GM18870 (cell line): ENCODE data around the gene FITM1.

Experiments
- ATAC-seq: cut with Tn5 transposase; IDR thresholded peaks from one replicate; pipeline ENCODE4 v1.9.1; 2021; ENCODE audit warnings: moderate library complexity; ENCODE audit not compliant: unreplicated experiment

Gene FITM1

GRCh38 chr14:24116128-24116814 is 14.2 kb upstream of the FITM1 start:
- no peak for ATAC-seq

DNA sequence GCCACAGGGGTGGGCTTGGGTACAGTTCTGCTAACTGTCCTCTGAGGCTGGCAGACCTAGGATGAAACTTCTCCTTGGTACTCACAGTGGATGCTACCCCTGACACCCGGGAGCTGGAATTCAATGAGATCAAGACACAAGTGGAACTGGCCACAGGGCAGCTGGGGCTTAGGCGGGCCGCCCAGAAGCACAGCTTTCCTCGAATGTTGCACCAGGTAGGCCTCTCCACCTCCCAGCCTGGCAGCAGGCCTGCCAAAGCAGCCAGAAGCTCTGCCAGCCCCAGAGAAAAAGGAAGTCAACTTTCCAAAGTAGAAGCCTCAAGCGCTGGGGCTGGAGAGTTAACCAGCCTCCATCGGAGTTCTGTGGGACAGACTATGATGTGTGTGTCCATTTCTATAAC is 13.3 kb upstream of the FITM1 start:
- ATAC-seq, result no peak

DNA sequence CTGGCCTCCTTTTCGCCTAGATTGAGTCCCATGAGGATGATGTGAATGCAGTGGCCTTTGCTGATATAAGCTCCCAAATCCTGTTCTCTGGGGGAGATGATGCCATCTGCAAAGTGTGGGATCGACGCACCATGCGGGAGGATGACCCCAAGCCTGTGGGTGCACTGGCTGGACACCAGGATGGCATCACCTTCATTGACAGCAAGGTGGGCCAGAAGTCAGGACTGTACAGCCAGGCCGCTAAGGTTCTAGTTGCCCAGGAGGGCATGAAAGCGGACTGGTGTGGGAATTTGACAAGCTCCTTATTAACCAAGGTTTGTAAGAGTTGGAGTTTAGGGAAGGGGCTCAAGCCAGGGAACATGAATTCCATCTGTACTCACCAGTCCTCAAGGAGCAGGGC is 10.8 kb upstream of the FITM1 start:
- ATAC-seq, result no peak

GRCh38 chr14:24121210-24121609 is 9.2 kb upstream of the FITM1 start:
- ATAC-seq, result no peak

GRCh38 chr14:24122416-24122815 is 8.0 kb upstream of the FITM1 start:
- ATAC-seq, result no peak

DNA sequence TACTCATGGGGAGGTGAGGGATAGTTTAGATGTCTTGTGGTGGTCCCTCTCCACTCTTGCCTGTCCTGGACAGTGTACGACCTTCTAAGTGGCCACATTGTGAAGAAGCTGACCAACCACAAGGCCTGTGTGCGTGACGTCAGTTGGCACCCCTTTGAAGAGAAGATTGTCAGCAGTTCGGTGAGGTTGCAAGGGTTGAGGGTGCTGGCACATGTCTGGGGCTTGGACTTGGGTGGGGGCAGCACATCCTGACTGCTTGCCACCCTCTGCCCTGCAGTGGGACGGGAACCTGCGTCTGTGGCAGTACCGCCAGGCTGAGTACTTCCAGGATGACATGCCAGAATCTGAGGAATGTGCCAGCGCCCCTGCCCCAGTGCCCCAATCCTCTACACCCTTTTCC is 7.6 kb upstream of the FITM1 start:
- no peak for ATAC-seq

- ATAC-seq, result peak; percentile 50
These were observed 6.7 kb upstream of the FITM1 start for GRCh38 chr14:24123424-24124417.

- ATAC-seq, result no peak
These were observed 3.5 kb upstream of the FITM1 start for GRCh38 chr14:24126939-24127338.

GRCh38 chr14:24127673-24128072 is 2.8 kb upstream of the FITM1 start:
- no peak for ATAC-seq

- ATAC-seq, result no peak
These were observed 955 bp upstream of the FITM1 start for GRCh38 chr14:24129410-24129998.

GRCh38 chr14:24130717-24131548 is 474 bp downstream of the FITM1 start:
- ATAC-seq, result no peak

GRCh38 chr14:24131549-24131966 is 1.1 kb downstream of the FITM1 start:
- no peak for ATAC-seq

GRCh38 chr14:24132061-24132685 is 1.7 kb downstream of the FITM1 start:
- no peak for ATAC-seq

DNA sequence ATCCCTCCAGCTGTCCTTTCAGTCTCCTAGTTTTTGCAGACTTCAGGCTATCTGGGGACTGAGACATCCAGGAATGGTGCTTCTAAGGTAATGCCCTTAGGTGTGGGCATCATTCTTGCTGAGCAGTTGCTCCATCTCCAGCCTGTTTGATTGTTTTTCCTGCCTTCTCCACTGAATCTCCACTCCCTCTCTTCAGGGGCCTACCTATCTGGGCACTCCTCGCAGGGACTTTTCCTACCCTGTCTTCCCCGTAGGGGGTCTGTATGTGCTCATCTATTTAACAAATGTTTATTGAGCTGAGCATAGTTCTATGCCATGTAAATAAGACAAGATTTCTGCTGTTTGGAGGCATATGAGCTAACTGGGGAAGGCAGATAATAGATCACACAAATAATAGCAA is 2.5 kb downstream of the FITM1 start:
- no peak for ATAC-seq

GRCh38 chr14:24133735-24134134 is 3.3 kb downstream of the FITM1 start:
- ATAC-seq, result no peak

DNA sequence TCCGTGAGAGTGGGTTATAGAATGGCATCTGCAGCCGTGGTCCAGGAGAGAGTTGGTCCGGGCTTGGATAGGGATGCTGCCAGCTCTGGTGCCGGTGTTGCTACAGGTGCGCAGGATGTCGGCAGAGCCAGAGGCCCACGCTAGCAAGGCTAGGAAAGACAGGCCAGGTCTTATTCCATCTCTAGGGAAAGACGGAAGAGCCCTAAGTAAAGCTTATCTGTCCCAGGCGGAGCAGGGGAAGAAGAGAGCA is 5.0 kb downstream of the FITM1 start:
- peak; percentile 15 for ATAC-seq

GRCh38 chr14:24135834-24136683 is 5.6 kb downstream of the FITM1 start, which contains the start of gene PSME1:
Gene PSME1 (plus strand): TSS chr14:24136194. CDS start chr14:24136263, 69 bp downstream.
- ATAC-seq, result peak; percentile 34

- ATAC-seq, result no peak
These were observed 6.4 kb downstream of the FITM1 start for GRCh38 chr14:24136684-24137528.
